Measurements from ENCODE around the gene PDZD2. TPM values are rescaled to one million over a fixed set of nuclear protein-coding genes. Genes with fewer than 3 reads are reported as not detected.

PDZD2 gene
- total RNA-seq, 1 experiment from 2014 or later: 0.37 TPM

- no peak for TF ChIP-seq YY1 (IDR thresholded peaks at IDR 0.05; ENCODE audit: extremely low read depth, insufficient replicate concordance, low read depth, low read length)
- TF ChIP-seq EZH2phosphoT487 (IDR thresholded peaks at IDR 0.05; ENCODE audit: borderline replicate concordance): no peak
- TF ChIP-seq ZFX (IDR thresholded peaks at IDR 0.05): no peak
These were observed 487.8 kb downstream of the PDZD2 start (continued) for GRCh38 chr5:32126691-32127090.

GRCh38 chr5:32127711-32128110 lies 488.8 kb downstream of the PDZD2 start:
- no peaks in the 10 kb centered on the region for H3K4me1 ChIP-seq (ENCODE audit: control insufficient read depth in 1 of 2, insufficient read depth in 2 of 2, low read length in 2 of 2)
- no peak overlapping the region for H3K9ac ChIP-seq (ENCODE audit: low read length)
- peaks cover 6 to 10% of the 10 kb centered on the region in 2 experiments; a peak in 3 of 4 replicates for H3K36me3 ChIP-seq (ENCODE audit: control insufficient read depth in 1 of 2, insufficient read depth in 2 of 2, low read length in 2 of 2)
- ChIA-PET POLR2A (interaction anchor here (0.6 kb wide), 1 partner anchor 337 kb away, joined by 4 read pairs; no protein-coding TSS in a partner anchor), CTCF (no interaction called here), RAD21 (ENCODE audit: low non-redundant PET in 1 of 2, low total read pairs in 2 of 2, uncharacterized antibody in 2 of 2, unreplicated experiment in 2 of 2) (no interaction called here)
- no peaks in the 10 kb centered on the region for H3K9me2 ChIP-seq (ENCODE audit: insufficient read depth)
- H2AFZ ChIP-seq (ENCODE audit: low read depth, low read length, poor library complexity, severe bottlenecking): no peak overlapping the region
- no peak overlapping the region for H3K27ac ChIP-seq (ENCODE audit: low read depth, low read length)
- no peak overlapping the region for H3K4me3 ChIP-seq (replicated peaks in 1 of 2; ENCODE audit: low read depth in 1 of 2, low read length in 2 of 2)
- H3K79me2 ChIP-seq (ENCODE audit: insufficient read depth, low read length): peaks cover 89% of the 10 kb centered on the region
- DNase-seq (ENCODE audit: low read depth, low spot score) (no peak), ATAC-seq (no peak)
- H4K20me1 ChIP-seq (ENCODE audit: insufficient read depth): 0 out of 2 replicates have a peak, but pooled peaks cover 10% of the 10 kb centered on the region
- H3K4me2 ChIP-seq (ENCODE audit: low read length): no peak overlapping the region
- H3K27me3 ChIP-seq (ENCODE audit: insufficient read depth, low read length): no peaks in the 10 kb centered on the region
- TF ChIP-seq ATF3 (IDR thresholded peaks at IDR 0.05) (no peak), MAX (IDR thresholded peaks at IDR 0.05) (no peak), CEBPB (IDR thresholded peaks at IDR 0.05; ENCODE audit: low read depth) (no peak)
- no peaks in the 10 kb centered on the region for H3K9me3 ChIP-seq (ENCODE audit: control insufficient read depth in 1 of 2, insufficient read depth in 1 of 2, low read depth in 1 of 2, low read length in 2 of 2)
- intact Hi-C loops (cut with micrococcal nuclease): no loop called here
- BruUV-seq (replicated peaks): no TSS peak

- no peaks in the 10 kb centered on the region for H3K4me1 ChIP-seq (ENCODE audit: control insufficient read depth in 1 of 2, insufficient read depth in 2 of 2, low read length in 2 of 2)
- CTCF ChIA-PET: no interaction called here
- TF ChIP-seq REST (IDR thresholded peaks at IDR 0.05; ENCODE audit: low read depth) (no peak), CEBPB (IDR thresholded peaks at IDR 0.05; ENCODE audit: low read depth) (no peak), ZBTB33 (IDR thresholded peaks at IDR 0.05; ENCODE audit: extremely low read depth, insufficient replicate concordance, low read length) (no peak), SRF (IDR thresholded peaks at IDR 0.05; ENCODE audit: low read depth) (no peak), SIN3A (IDR thresholded peaks at IDR 0.05; ENCODE audit: low read depth) (no peak), YY1 (IDR thresholded peaks at IDR 0.05; ENCODE audit: extremely low read depth, insufficient replicate concordance, low read depth, low read length) (no peak), FOSL1 (IDR thresholded peaks at IDR 0.05; ENCODE audit: low read depth) (no peak), TCF7L2 (IDR thresholded peaks at IDR 0.05; ENCODE audit: borderline replicate concordance, extremely low read depth, insufficient read depth, insufficient read length) (no peak)
These were observed 490.2 kb downstream of the PDZD2 start for GRCh38 chr5:32129074-32129598.

More at GRCh38 chr5:32129074-32129598, 490.2 kb downstream of the PDZD2 start:
- Histone ChIP-seq H3K4me2 (ENCODE audit: low read length) (no peak overlapping the region), H2AFZ (ENCODE audit: low read depth, low read length, poor library complexity, severe bottlenecking) (no peak overlapping the region), H3K4me3 (replicated peaks in 1 of 2; ENCODE audit: low read depth in 1 of 2, low read length in 2 of 2) (no peak overlapping the region), H3K27me3 (ENCODE audit: insufficient read depth, low read length) (no peaks in the 10 kb centered on the region), H3K9me3 (ENCODE audit: control insufficient read depth in 1 of 2, insufficient read depth in 1 of 2, low read depth in 1 of 2, low read length in 2 of 2) (no peaks in the 10 kb centered on the region), H3K9me2 (ENCODE audit: insufficient read depth) (no peaks in the 10 kb centered on the region), H4K20me1 (ENCODE audit: insufficient read depth) (0 out of 2 replicates have a peak, but pooled peaks cover 10% of the 10 kb centered on the region), H3K79me2 (ENCODE audit: insufficient read depth, low read length) (peaks cover 89% of the 10 kb centered on the region), H3K27ac (ENCODE audit: low read depth, low read length) (no peak overlapping the region), H3K9ac (ENCODE audit: low read length) (no peak overlapping the region), H3K36me3 (ENCODE audit: control insufficient read depth in 1 of 2, insufficient read depth in 2 of 2, low read length in 2 of 2) (peaks cover 7 to 13% of the 10 kb centered on the region in 2 experiments; a peak in 3 of 4 replicates)
- ATAC-seq: no peak
- BruUV-seq (replicated peaks): no TSS peak
- intact Hi-C loops (cut with micrococcal nuclease): no loop called here
- RAD21 ChIA-PET (ENCODE audit: low non-redundant PET in 1 of 2, low total read pairs in 2 of 2, uncharacterized antibody in 2 of 2, unreplicated experiment in 2 of 2): no interaction called here
- POLR2A ChIA-PET: interaction anchor here (0.5 kb wide), 1 partner anchor 552 kb away, joined by 3 read pairs; no protein-coding TSS in a partner anchor
- DNase-seq (ENCODE audit: low read depth, low spot score): no peak
